Measurements from ENCODE around the gene LCN9.

DNA sequence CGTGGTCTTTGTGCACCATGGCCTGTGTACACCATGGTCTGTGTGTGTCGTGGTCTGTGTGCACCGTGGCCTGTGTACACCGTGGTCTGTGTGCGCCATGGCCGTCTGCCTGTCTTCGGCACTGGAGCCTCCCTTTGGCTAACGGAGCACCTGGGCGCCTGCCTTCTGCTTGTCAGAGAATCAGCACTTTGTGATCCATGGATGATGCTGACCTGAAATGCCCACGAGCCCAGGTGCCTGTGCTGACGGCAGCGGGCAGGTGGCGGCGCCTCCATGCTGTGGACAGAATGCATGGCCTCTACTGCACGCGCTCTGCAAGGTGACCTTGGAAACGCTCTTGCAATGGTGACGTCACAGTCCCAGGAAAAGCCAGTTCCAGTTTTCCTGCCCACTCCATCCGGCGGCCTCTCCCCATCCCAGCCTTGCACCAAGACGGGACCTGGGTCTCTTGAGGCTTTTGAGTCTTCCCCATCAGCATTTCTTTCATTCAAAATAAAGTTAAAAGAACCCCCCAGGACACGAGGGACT lies 14.6 kb downstream of the LCN9 start:
- TF ChIP-seq CTCF (IDR thresholded peaks at IDR 0.05; ENCODE audit: insufficient read depth, low read length) = no peak
- TF ChIP-seq POLR2AphosphoS5 (IDR thresholded peaks at IDR 0.05; ENCODE audit: low read depth) = no peak
- no peak for TF ChIP-seq GABPA (IDR thresholded peaks at IDR 0.05; ENCODE audit: low read depth)

All from HL-60 (cell line).